Measurements from ENCODE around the gene MCC. TPM values are rescaled to one million over a fixed set of nuclear protein-coding genes. Genes with fewer than 3 reads are reported as not detected.

The MCC gene
- total RNA-seq, 4 donors from 2014 or later: 1.2 to 133 (median 8.5) TPM

- no peaks in the 10 kb centered on the region for H3K27me3 ChIP-seq
- peak overlapping the region; percentile 89 to 94 (median 90) for H3K27ac ChIP-seq
- H3K36me3 ChIP-seq: no peaks in the 10 kb centered on the region
- DNase-seq: no peak
- H3K9me3 ChIP-seq: no peaks in the 10 kb centered on the region
- peak overlapping the region; percentile 85 to 95 (median 93) for H3K4me3 ChIP-seq
- H3K4me1 ChIP-seq: peaks cover 0 to 19% (median 2%) of the 10 kb centered on the region in 4 donors
- TF ChIP-seq POLR2A (IDR thresholded peaks at IDR 0.05) (no peak), CTCF (IDR thresholded peaks at IDR 0.05) (no peak)
These were observed 510.8 kb downstream of the MCC start for GRCh38 chr5:112977440-112977861.

- H3K36me3 ChIP-seq: no peaks in the 10 kb centered on the region
- H3K4me1 ChIP-seq: peaks cover 0 to 19% (median 2%) of the 10 kb centered on the region in 4 donors
- H3K27ac ChIP-seq: peak within 1 kb of the TSS; percentile 89 to 94 (median 90)
- no peaks in the 10 kb centered on the region for H3K27me3 ChIP-seq
- peak; percentile 92 to 98 (median 94) for DNase-seq
- H3K9me3 ChIP-seq: no peaks in the 10 kb centered on the region
- peak within 1 kb of the TSS; percentile 85 to 95 (median 93) for H3K4me3 ChIP-seq
- TF ChIP-seq POLR2A (IDR thresholded peaks at IDR 0.05) (peak; percentile 53 to 69), CTCF (IDR thresholded peaks at IDR 0.05) (no peak)
These were observed 511.6 kb downstream of the MCC start, which contains the start of gene DCP2 for GRCh38 chr5:112976432-112977309. TSS of gene DCP2 (plus strand) at chr5:112976798. CDS start at chr5:112976934, 136 bp downstream.

GRCh38 chr5:112975721-112976431, 512.4 kb downstream of the MCC start:
- H3K4me3 ChIP-seq: peak overlapping the region; percentile 85 to 95 (median 93)
- peaks cover 0 to 19% (median 2%) of the 10 kb centered on the region in 4 donors for H3K4me1 ChIP-seq
- no peaks in the 10 kb centered on the region for H3K27me3 ChIP-seq
- peak overlapping the region; percentile 89 to 94 (median 90) for H3K27ac ChIP-seq
- no peaks in the 10 kb centered on the region for H3K9me3 ChIP-seq
- no peaks in the 10 kb centered on the region for H3K36me3 ChIP-seq
- TF ChIP-seq POLR2A (IDR thresholded peaks at IDR 0.05) (no peak), CTCF (IDR thresholded peaks at IDR 0.05) (no peak)
- DNase-seq: no peak

- Histone ChIP-seq H3K4me1 (peaks cover 0 to 19% (median 2%) of the 10 kb centered on the region in 4 donors), H3K27ac (no peak overlapping the region), H3K9me3 (no peaks in the 10 kb centered on the region), H3K4me3 (no peak overlapping the region), H3K36me3 (no peaks in the 10 kb centered on the region), H3K27me3 (no peaks in the 10 kb centered on the region)
- DNase-seq: no peak
- no peak for TF ChIP-seq CTCF (IDR thresholded peaks at IDR 0.05)
- TF ChIP-seq POLR2A (IDR thresholded peaks at IDR 0.05): no peak
These were observed 513.4 kb downstream of the MCC start for GRCh38 chr5:112974901-112975300.

- Histone ChIP-seq H3K27ac (no peak overlapping the region), H3K9me3 (no peaks in the 10 kb centered on the region), H3K36me3 (no peaks in the 10 kb centered on the region), H3K4me1 (peaks cover 0 to 16% (median 2%) of the 10 kb centered on the region in 4 donors), H3K4me3 (no peak overlapping the region), H3K27me3 (no peaks in the 10 kb centered on the region)
- no peak for DNase-seq
- TF ChIP-seq POLR2A (IDR thresholded peaks at IDR 0.05) (no peak), CTCF (IDR thresholded peaks at IDR 0.05) (no peak)
These were observed 514.3 kb downstream of the MCC start for GRCh38 chr5:112973904-112974303.
